GM23338 (cell line): Measurements from ENCODE around the gene OLFM1. TPM values are rescaled to one million over a fixed set of nuclear protein-coding genes. Genes with fewer than 3 reads are reported as not detected.

Source experiments
- CREB1 ChIP-seq: fragments of 250-450 bp; sonication (Bioruptor Pico); IDR thresholded peaks from 2 replicates; pipeline ENCODE4 v1.5.0; 2020; ENCODE audit warnings: low read depth, mild to moderate bottlenecking, moderate library complexity
- CTCF ChIP-seq, 2 experiments: fragments of 200-600 bp in 1 of 2; sonication (generic) in 1 of 2; conservative IDR thresholded peaks; 2 replicates each; pipeline versions ENCODE4 v1.5.1 to v1.6.1; 2016 to 2017; ENCODE audit warnings: antibody characterized with exemption in 2 of 2, low read depth in 2 of 2, mild to moderate bottlenecking in 2 of 2, moderate library complexity in 1 of 2
- ETS1 ChIP-seq: IDR thresholded peaks from 2 replicates; pipeline ENCODE4 v1.6.1; 2016; ENCODE audit warnings: antibody characterized with exemption
- EZH2phosphoT487 ChIP-seq: fragments of 200-600 bp; sonication (generic); IDR thresholded peaks from one replicate; pipeline ENCODE4 v1.8.1; 2018; ENCODE audit warnings: antibody characterized with exemption; ENCODE audit not compliant: unreplicated experiment
- JUNB ChIP-seq: IDR thresholded peaks from one replicate; pipeline ENCODE4 v1.6.1; 2016; ENCODE audit warnings: antibody characterized with exemption; ENCODE audit not compliant: unreplicated experiment
- POLR2AphosphoS5 ChIP-seq: IDR thresholded peaks from 2 replicates; pipeline ENCODE4 v1.6.1; 2016; ENCODE audit warnings: antibody characterized with exemption, low read depth
- STAT1 ChIP-seq: IDR thresholded peaks from one replicate; pipeline ENCODE4 v1.6.1; 2016; ENCODE audit warnings: antibody characterized with exemption; ENCODE audit not compliant: unreplicated experiment
- ZNF114 ChIP-seq: fragments of 250-450 bp; sonication (Bioruptor Pico); IDR thresholded peaks from 2 replicates; pipeline ENCODE4 v1.5.0; 2020; ENCODE audit warnings: mild to moderate bottlenecking, moderate library complexity
- ZNF331 ChIP-seq: fragments of 250-450 bp; sonication (Bioruptor Pico); IDR thresholded peaks from 2 replicates; pipeline ENCODE4 v1.5.0; 2020; ENCODE audit warnings: low read depth, mild to moderate bottlenecking, moderate library complexity
- ZNF462 ChIP-seq: fragments of 250-450 bp; sonication (Bioruptor Pico); IDR thresholded peaks from 2 replicates; pipeline ENCODE4 v1.5.0; 2020; ENCODE audit warnings: mild to moderate bottlenecking, moderate library complexity
- polyA plus RNA-seq: library from polyadenylated mRNA; unstranded; fragments of >200 nt; fragmentation: Nextera tagmentation; extraction: Ambion mirVana; gene quantifications from 2 replicates; pipeline ENCODE4 v1.2.1, GENCODE V29; 2016
- total RNA-seq: library from RNA; depleted of rRNA; stranded (reverse); fragments of >200 nt; shearing (Covaris generic); gene quantifications from 2 replicates; pipeline ENCODE4 v1.2.3, GENCODE V29; 2014

Gene OLFM1
- total and polyA plus RNA-seq, 2 experiments from 2014 or later = 20.6 to 40.1 TPM

- TF ChIP-seq ZNF462 (CRISPR knock-in tag) (no peak), CREB1 (no peak), STAT1 (no peak), JUNB (no peak), ETS1 (no peak), CTCF (conservative IDR thresholded peaks at IDR 0.05; ENCODE audit: low read depth in 2 of 2) (no peak), EZH2phosphoT487 (no peak), ZNF114 (CRISPR knock-in tag) (no peak), POLR2AphosphoS5 (no peak), ZNF331 (CRISPR knock-in tag) (no peak)
Observed at GRCh38 chr9:135101926-135102325, 14.5 kb downstream of the OLFM1 start (continued).
